CD4-positive, alpha-beta T cell treated with Interleukin-4 for 1 hour (primary cell): ENCODE measurements around the gene GMFB.

ENCODE experiments used
- DNase-seq, 2 donors: peaks; one replicate each; pipeline ENCODE4 v3.0.0-alpha.2; 2020 to 2022

The GMFB gene

GRCh38 chr14:54488646-54489317 is at the start of gene GMFB:
Gene GMFB, minus strand, starts transcription at chr14:54488980. Its CDS starts 53 bp downstream, at chr14:54488927.
- peak; percentile 91 to 93 for DNase-seq

- no peak for DNase-seq
Observed at GRCh38 chr14:54538055-54538454, 49.3 kb upstream of the GMFB start.

DNA sequence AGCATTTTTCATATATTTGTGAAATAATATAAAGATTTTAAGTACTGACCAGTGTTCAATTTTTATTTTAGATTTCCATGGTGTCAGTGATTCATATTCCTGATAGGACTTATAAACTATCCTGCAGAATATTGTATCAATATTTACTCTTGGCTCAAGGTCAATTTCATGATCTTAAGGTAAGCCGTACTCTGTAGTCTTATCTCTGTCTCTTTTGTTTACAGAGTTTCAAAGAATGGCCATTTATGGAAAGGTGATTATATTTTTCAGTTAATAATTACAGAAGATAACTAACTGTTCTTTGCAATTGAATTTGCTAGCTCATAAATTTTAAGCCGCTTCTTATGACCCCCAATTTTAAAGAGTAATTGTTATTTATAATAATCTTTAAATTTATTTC is 48.9 kb upstream of the GMFB start:
- no peak for DNase-seq

GRCh38 chr14:54535646-54536045 is 46.9 kb upstream of the GMFB start:
- no peak for DNase-seq

DNA sequence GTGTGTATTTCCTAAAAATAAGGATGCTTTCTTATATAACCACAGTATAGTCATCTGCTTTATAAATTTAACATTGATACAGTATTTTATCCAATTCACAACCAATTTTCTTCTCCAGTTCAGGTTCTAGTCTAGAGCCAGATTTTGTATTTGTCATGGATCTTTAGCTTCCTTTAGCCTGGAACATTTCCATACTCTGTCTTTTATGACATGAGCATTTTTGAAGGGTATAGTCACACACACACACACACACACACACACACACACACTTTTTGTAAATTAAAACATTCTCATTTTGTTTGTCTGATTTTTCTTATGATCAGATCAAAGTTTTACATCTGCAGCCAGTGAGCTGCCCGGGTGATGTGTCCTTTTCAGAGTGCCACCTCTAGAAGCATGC is 46.3 kb upstream of the GMFB start:
- DNase-seq = no peak

DNA sequence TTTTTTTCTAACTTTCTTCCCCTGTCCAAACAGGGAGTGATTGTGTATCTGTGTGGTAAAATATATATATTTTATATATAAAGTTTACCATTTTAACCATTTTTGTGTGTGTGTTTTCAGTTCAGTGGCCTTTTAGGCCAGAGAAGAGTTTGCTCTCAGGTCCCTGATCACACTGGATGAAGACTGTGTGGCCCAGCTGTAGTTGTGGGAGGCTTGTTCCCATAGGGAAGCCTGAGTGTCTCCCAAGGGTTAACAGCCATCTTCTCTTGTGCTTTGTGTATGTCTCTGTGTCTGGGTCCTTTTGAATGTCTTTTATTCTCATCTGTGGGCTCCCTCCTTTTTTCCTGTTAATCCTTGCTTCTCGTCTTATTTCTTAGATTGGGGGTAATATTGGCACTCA is 44.3 kb upstream of the GMFB start:
- DNase-seq = no peak

- DNase-seq = no peak
Observed at GRCh38 chr14:54532111-54533012, 43.6 kb upstream of the GMFB start.

DNA sequence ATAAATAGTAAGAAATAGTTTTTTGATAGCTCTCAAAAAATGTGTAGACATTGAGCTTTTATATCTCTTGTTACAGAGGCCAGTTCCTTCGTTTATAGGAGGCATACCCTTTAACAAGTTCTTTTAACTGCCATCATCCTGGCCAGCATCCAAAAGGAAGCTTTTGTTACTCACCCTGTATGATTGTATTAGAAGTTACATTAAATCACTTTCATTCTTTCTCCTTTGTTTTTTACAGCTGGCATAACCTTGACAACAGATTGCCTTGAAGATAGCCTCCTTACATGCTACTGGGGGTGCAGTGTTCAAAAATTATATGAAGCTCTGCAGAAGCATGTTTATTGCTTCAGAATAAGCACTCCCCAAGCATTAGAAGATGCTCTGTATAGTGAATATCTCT is 41.0 kb upstream of the GMFB start:
- no peak for DNase-seq

GRCh38 chr14:54528973-54529372 is 40.2 kb upstream of the GMFB start:
- DNase-seq = no peak

- DNase-seq = no peak
Observed at GRCh38 chr14:54524410-54524809, 35.6 kb upstream of the GMFB start.

DNA sequence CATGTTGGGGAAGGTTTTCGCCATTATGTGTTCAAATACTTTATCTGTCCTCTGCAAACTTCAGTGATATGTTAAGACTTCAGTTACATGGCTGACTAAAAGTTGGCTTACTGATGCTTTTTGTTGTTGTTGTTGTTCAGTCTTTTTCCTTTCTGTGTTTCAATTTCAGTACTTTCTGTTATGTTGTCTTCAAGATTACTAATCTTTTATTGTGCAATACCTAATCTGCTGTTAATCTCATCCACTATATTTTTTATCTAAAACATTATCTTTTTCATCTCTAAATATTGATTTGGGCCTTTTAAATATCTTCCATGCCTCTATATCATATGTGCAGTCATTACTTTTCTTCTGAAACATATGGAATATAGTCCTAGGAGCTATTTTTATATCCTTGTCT is 27.9 kb upstream of the GMFB start:
- no peak for DNase-seq

DNA sequence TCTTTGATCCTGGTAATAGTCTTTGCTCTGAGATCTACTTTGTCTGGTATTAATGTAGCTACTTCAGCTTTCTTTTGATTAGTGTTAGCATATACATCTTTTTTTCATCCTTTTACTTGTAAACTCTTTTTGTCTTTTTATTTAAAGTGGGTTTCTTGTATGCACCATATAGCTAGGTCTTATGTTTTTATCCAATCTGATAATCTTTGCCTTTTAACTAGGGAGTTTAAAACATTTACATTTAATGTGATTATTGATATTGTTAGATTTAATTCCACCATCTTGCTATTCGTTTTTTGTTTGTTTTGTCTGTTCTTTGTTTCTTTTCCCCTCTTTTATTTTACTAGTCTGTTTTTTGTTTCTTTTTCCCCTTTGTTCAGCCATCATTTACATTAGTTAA is 26.9 kb upstream of the GMFB start:
- no peak for DNase-seq

DNA sequence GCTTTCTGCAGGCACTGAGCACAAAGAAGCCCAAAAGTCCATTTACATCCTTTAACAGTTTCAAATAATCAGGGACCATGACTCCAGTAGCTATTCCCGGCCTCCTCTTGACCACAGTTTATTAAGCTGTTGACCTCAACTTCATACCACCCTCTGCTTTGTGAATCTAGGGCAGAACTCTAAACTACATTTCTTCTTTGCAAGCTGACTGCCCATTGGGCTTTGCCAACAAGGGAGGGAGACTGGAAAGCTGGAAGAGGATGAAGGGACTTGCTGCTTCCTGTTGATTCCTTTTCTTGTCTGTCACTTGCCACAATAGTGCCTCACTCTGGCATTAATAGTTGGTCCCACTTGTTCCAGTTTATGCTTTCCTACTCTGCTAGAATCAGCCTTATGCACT is 23.6 kb upstream of the GMFB start:
- no peak for DNase-seq

GRCh38 chr14:54509546-54510501 is 21.0 kb upstream of the GMFB start, which contains the start of gene CGRRF1:
Gene CGRRF1, plus strand, starts transcription at chr14:54509906. Its CDS starts 54 bp downstream, at chr14:54509960.
- peak; percentile 96 to 97 for DNase-seq

DNA sequence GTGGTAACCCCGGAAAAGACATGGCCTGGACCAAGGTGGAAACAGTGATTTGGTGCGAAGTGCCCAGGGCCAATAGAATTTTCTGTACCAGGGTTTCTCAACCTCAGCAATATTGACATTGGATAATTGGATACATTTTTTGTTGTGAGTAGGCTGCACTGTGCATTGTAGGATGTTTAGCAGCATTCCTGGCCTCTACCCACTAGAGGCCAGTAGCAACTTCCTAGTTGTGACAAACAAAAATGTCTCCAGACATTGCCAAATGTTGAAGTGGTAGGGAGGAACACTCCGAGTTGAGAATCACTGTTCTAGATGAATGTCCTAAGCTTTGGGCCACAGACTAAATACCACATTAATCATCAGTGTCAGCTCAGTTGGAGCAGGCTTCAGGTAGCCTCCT is 14.7 kb upstream of the GMFB start:
- DNase-seq = no peak

DNA sequence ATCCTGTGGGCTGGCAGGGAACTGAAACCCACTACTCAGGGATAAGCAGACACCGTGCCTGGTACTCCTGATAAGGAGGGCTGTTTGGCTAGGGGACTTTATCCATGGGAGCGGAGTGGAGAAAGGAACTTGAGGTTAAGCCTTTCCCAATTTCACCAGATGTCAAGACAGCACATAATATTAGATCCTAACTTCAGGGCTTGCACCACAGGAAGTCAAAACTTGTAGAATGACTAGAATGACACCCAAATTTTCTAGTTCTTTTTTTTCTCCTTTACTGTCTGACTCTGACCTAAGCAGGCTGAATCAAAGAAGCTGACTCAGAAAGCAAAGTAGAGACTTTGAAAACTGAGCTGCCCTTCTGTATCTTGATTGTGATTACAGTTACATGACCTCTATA is 13.8 kb upstream of the GMFB start:
- DNase-seq = no peak

DNA sequence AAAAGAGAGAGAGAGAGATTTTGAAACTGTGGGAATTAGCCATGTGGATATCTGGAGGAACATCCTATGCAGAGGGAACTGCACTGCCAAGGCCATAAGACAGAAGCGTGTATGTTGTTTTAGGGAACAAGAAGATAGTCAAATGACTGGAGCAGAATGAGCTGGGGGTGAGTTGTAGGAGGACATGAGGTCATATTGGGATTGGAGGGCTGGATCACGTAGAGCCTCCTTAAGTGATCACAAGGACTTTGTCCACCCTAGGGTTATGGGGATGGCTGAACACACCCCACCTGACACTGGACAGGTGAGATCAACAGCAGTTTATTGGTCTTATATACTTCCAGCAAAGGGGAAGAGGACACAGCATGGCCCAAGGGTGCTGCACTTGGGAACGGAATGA is 12.7 kb upstream of the GMFB start:
- DNase-seq = no peak

GRCh38 chr14:54500744-54501143 is 12.0 kb upstream of the GMFB start:
- DNase-seq = no peak

GRCh38 chr14:54498579-54498978 is 9.8 kb upstream of the GMFB start:
- DNase-seq = no peak

- DNase-seq = no peak
Observed at GRCh38 chr14:54498095-54498531, 9.3 kb upstream of the GMFB start.

DNA sequence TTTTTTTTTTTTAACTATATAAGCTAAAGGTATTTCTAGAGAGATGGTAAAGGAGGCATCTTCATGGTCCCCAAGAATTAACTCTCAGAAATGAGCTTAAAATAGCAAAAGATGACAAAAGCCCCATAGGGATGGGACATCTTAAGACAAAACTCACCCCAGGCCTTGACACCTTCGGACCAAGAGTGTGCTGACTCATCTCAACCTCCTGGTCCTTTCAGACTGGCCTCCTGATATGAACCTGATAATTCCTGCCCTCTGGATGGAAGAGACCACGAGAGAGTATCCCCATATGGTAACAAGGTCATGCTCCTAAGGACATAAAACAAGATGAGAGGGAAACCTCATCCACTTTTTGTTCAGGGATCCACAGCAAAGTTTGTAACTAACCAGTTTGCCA is 8.4 kb upstream of the GMFB start:
- DNase-seq = no peak

DNA sequence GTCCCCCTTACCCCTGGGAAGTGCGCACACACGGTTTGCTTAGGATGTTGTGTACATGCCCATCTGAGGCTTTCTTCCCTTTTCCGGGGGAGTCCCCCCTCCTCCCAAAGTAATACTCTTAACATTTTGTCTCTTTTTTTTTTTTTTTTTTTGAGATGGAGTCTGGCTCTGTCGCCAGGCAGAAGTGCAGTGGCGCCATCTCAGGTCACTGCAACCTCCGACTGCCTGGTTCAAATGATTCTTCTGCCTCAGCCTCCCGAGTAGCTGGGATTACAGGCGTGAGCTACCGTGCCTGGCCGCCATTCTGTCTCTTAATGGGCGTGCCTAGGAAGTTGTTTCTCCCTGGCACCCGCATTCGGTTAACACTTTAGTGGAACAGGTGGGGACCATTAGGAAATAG is 4.5 kb upstream of the GMFB start:
- no peak for DNase-seq
